Measurements from ENCODE around the gene FYB1. TPM values are rescaled to one million over a fixed set of nuclear protein-coding genes. Genes with fewer than 3 reads are reported as not detected.

The FYB1 gene
- total and polyA plus RNA-seq, 2 donors (not counting 1 experiment from before 2014, with no cell fraction given) = not detected

DNA sequence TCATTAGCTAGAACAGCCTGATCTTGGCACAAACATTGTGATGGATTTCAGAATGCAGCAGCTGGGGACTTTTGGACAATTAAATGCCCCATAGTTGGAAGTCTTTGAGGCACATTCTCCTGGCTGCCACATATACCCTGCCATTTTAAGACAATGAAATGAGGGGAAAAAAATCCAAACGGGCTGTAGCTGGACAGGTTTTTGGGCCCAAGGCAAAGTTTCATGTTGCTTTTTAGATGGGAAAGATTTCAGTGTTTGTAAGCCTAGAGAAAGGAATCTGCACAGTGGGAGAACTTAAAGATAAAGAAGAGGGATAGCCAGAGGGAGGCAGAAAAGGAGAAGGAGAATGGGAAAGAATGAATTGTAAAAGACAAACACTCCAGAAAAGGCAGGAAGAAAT lies 115.1 kb downstream of the FYB1 start:
- Histone ChIP-seq H4K20me1 (ENCODE audit: control insufficient read depth, extremely low read depth, insufficient read depth, low read length) (no peaks in the 10 kb centered on the region), H3K79me2 (ENCODE audit: control insufficient read depth, insufficient read depth, low read length) (no peaks in the 10 kb centered on the region), H3K36me3 (ENCODE audit: control insufficient read depth, insufficient read depth, low read length) (no peaks in the 10 kb centered on the region), H3K4me2 (ENCODE audit: extremely low read depth, insufficient read depth, low read length) (no peak overlapping the region), H3K4me3 (replicated peaks in 1 of 4; ENCODE audit: control extremely low read depth in 1 of 4, insufficient read depth in 1 of 4, low read depth in 3 of 4, low read length in 4 of 4) (no peak overlapping the region), H2AFZ (ENCODE audit: low read length) (no peak overlapping the region), H3K9me3 (ENCODE audit: control insufficient read depth, insufficient read depth, low read depth, low read length) (no peaks in the 10 kb centered on the region), H3K9ac (ENCODE audit: insufficient read depth, low read length) (no peak overlapping the region), H3K27ac (ENCODE audit: insufficient read depth, low read length) (no peak overlapping the region), H3K4me1 (ENCODE audit: control insufficient read depth, extremely low read depth, insufficient read depth, low read length) (peaks cover 15% of the 10 kb centered on the region), H3K27me3 (ENCODE audit: control insufficient read depth, insufficient read depth, low read length) (no peaks in the 10 kb centered on the region)
- no peak for TF ChIP-seq EZH2 (IDR thresholded peaks at IDR 0.05; ENCODE audit: low read length, missing control alignments)
- TF ChIP-seq, protein P1, sequence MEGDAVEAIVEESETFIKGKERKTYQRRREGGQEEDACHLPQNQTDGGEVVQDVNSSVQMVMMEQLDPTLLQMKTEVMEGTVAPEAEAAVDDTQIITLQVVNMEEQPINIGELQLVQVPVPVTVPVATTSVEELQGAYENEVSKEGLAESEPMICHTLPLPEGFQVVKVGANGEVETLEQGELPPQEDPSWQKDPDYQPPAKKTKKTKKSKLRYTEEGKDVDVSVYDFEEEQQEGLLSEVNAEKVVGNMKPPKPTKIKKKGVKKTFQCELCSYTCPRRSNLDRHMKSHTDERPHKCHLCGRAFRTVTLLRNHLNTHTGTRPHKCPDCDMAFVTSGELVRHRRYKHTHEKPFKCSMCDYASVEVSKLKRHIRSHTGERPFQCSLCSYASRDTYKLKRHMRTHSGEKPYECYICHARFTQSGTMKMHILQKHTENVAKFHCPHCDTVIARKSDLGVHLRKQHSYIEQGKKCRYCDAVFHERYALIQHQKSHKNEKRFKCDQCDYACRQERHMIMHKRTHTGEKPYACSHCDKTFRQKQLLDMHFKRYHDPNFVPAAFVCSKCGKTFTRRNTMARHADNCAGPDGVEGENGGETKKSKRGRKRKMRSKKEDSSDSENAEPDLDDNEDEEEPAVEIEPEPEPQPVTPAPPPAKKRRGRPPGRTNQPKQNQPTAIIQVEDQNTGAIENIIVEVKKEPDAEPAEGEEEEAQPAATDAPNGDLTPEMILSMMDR (conservative IDR thresholded peaks at IDR 0.05 in 1 of 2, IDR thresholded peaks at IDR 0.05 in 1 of 2; ENCODE audit: low read depth in 1 of 2, low read length in 2 of 2) = no peak
- DNase-seq (ENCODE audit: low read depth in 2 of 2) = no peak

- no peak overlapping the region for H3K9ac ChIP-seq (ENCODE audit: insufficient read depth, low read length)
- H3K4me1 ChIP-seq (ENCODE audit: control insufficient read depth, extremely low read depth, insufficient read depth, low read length) = peaks cover 15% of the 10 kb centered on the region
- peak overlapping the region; percentile 18 for H3K27ac ChIP-seq (ENCODE audit: insufficient read depth, low read length)
- no peaks in the 10 kb centered on the region for H3K9me3 ChIP-seq (ENCODE audit: control insufficient read depth, insufficient read depth, low read depth, low read length)
- no peaks in the 10 kb centered on the region for H3K79me2 ChIP-seq (ENCODE audit: control insufficient read depth, insufficient read depth, low read length)
- peak overlapping the region; percentile 20 for H3K4me2 ChIP-seq (ENCODE audit: extremely low read depth, insufficient read depth, low read length)
- no peaks in the 10 kb centered on the region for H4K20me1 ChIP-seq (ENCODE audit: control insufficient read depth, extremely low read depth, insufficient read depth, low read length)
- TF ChIP-seq EZH2 (IDR thresholded peaks at IDR 0.05; ENCODE audit: low read length, missing control alignments) = no peak
- TF ChIP-seq, protein P1 (conservative IDR thresholded peaks at IDR 0.05 in 1 of 2, IDR thresholded peaks at IDR 0.05 in 1 of 2; ENCODE audit: low read depth in 1 of 2, low read length in 2 of 2) = no peak
- H2AFZ ChIP-seq (ENCODE audit: low read length) = no peak overlapping the region
- no peak overlapping the region for H3K4me3 ChIP-seq (replicated peaks in 1 of 4; ENCODE audit: control extremely low read depth in 1 of 4, insufficient read depth in 1 of 4, low read depth in 3 of 4, low read length in 4 of 4)
- H3K36me3 ChIP-seq (ENCODE audit: control insufficient read depth, insufficient read depth, low read length) = no peaks in the 10 kb centered on the region
- peak; percentile 18 to 58 for DNase-seq (ENCODE audit: low read depth in 2 of 2)
- no peaks in the 10 kb centered on the region for H3K27me3 ChIP-seq (ENCODE audit: control insufficient read depth, insufficient read depth, low read length)
These were observed 116.6 kb downstream of the FYB1 start for GRCh38 chr5:39102684-39103155.

- H2AFZ ChIP-seq (ENCODE audit: low read length) = no peak overlapping the region
- DNase-seq (ENCODE audit: low read depth in 2 of 2) = peak; percentile 94 to 98
- H4K20me1 ChIP-seq (ENCODE audit: control insufficient read depth, extremely low read depth, insufficient read depth, low read length) = no peaks in the 10 kb centered on the region
- H3K36me3 ChIP-seq (ENCODE audit: control insufficient read depth, insufficient read depth, low read length) = no peaks in the 10 kb centered on the region
- H3K4me2 ChIP-seq (ENCODE audit: extremely low read depth, insufficient read depth, low read length) = peak overlapping the region; percentile 1
- H3K27me3 ChIP-seq (ENCODE audit: control insufficient read depth, insufficient read depth, low read length) = no peaks in the 10 kb centered on the region
- no peak overlapping the region for H3K9ac ChIP-seq (ENCODE audit: insufficient read depth, low read length)
- no peaks in the 10 kb centered on the region for H3K9me3 ChIP-seq (ENCODE audit: control insufficient read depth, insufficient read depth, low read depth, low read length)
- no peak overlapping the region for H3K4me3 ChIP-seq (replicated peaks in 1 of 4; ENCODE audit: control extremely low read depth in 1 of 4, insufficient read depth in 1 of 4, low read depth in 3 of 4, low read length in 4 of 4)
- peak overlapping the region; percentile 84 for H3K27ac ChIP-seq (ENCODE audit: insufficient read depth, low read length)
- no peaks in the 10 kb centered on the region for H3K79me2 ChIP-seq (ENCODE audit: control insufficient read depth, insufficient read depth, low read length)
- peaks cover 15% of the 10 kb centered on the region for H3K4me1 ChIP-seq (ENCODE audit: control insufficient read depth, extremely low read depth, insufficient read depth, low read length)
- TF ChIP-seq, protein P1 (conservative IDR thresholded peaks at IDR 0.05 in 1 of 2, IDR thresholded peaks at IDR 0.05 in 1 of 2; ENCODE audit: low read depth in 1 of 2, low read length in 2 of 2) = no peak
- no peak for TF ChIP-seq EZH2 (IDR thresholded peaks at IDR 0.05; ENCODE audit: low read length, missing control alignments)
These were observed 118.4 kb downstream of the FYB1 start for GRCh38 chr5:39100851-39101396.

All from fibroblast of lung (primary cell).